GM23338 (cell line): ENCODE data around the gene KRT15.

ENCODE experiments used
- TF ChIP-seq, protein P1 (sequence below), 2 experiments: fragments of 200-600 bp in 1 of 2; sonication (generic) in 1 of 2; conservative IDR thresholded peaks; 2 replicates each; pipeline versions ENCODE4 v1.5.1 to v1.6.1; 2016 to 2017; ENCODE audit warnings: antibody characterized with exemption in 2 of 2, low read depth in 2 of 2, mild to moderate bottlenecking in 2 of 2, moderate library complexity in 1 of 2
- TF ChIP-seq, protein P2 (sequence below): IDR thresholded peaks from one replicate; pipeline ENCODE4 v1.6.1; 2018; ENCODE audit warnings: antibody characterized with exemption; ENCODE audit not compliant: unreplicated experiment

DNA sequence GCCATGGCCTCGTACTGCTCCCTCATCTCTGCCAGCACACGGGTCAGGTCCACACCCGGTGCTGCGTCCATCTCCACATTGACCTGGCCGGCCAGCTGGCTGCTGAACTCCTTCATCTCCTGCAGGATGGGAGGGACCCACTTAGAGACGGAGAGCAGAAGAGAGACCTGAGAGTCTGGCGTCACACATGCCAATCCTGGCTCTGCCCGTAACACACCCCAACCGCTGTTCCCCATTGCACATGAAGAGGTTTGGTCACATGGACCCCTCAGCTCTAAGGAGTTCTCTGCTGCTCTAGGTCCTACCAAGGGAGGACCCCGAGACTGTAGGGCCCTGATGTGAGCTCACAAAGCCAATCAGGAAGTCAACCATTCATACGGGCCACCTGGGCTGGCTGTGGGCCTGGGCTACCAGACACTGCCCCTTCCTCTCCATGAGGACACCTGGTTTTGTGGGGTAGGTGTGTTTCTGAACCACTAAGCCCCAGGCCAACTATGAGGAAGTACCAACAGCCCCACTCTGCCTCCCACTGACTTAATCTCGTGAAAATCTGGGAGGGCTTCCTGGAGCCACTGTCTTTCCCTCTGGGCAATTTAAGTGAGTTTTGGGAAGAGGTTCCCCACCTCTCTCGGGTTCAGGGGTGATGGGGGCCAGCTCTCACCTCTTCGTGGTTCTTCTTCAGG, 2.4 kb downstream of the KRT15 start:
- TF ChIP-seq, protein P1, sequence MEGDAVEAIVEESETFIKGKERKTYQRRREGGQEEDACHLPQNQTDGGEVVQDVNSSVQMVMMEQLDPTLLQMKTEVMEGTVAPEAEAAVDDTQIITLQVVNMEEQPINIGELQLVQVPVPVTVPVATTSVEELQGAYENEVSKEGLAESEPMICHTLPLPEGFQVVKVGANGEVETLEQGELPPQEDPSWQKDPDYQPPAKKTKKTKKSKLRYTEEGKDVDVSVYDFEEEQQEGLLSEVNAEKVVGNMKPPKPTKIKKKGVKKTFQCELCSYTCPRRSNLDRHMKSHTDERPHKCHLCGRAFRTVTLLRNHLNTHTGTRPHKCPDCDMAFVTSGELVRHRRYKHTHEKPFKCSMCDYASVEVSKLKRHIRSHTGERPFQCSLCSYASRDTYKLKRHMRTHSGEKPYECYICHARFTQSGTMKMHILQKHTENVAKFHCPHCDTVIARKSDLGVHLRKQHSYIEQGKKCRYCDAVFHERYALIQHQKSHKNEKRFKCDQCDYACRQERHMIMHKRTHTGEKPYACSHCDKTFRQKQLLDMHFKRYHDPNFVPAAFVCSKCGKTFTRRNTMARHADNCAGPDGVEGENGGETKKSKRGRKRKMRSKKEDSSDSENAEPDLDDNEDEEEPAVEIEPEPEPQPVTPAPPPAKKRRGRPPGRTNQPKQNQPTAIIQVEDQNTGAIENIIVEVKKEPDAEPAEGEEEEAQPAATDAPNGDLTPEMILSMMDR (conservative IDR thresholded peaks at IDR 0.05; ENCODE audit: low read depth in 2 of 2) = no peak
- TF ChIP-seq, protein P2, sequence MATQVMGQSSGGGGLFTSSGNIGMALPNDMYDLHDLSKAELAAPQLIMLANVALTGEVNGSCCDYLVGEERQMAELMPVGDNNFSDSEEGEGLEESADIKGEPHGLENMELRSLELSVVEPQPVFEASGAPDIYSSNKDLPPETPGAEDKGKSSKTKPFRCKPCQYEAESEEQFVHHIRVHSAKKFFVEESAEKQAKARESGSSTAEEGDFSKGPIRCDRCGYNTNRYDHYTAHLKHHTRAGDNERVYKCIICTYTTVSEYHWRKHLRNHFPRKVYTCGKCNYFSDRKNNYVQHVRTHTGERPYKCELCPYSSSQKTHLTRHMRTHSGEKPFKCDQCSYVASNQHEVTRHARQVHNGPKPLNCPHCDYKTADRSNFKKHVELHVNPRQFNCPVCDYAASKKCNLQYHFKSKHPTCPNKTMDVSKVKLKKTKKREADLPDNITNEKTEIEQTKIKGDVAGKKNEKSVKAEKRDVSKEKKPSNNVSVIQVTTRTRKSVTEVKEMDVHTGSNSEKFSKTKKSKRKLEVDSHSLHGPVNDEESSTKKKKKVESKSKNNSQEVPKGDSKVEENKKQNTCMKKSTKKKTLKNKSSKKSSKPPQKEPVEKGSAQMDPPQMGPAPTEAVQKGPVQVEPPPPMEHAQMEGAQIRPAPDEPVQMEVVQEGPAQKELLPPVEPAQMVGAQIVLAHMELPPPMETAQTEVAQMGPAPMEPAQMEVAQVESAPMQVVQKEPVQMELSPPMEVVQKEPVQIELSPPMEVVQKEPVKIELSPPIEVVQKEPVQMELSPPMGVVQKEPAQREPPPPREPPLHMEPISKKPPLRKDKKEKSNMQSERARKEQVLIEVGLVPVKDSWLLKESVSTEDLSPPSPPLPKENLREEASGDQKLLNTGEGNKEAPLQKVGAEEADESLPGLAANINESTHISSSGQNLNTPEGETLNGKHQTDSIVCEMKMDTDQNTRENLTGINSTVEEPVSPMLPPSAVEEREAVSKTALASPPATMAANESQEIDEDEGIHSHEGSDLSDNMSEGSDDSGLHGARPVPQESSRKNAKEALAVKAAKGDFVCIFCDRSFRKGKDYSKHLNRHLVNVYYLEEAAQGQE = no peak
